Neural cell (in vitro differentiated cells): ENCODE results near the gene GAL3ST3. TPM values are rescaled to one million over a fixed set of nuclear protein-coding genes. Genes with fewer than 3 reads are reported as not detected.

Source experiments
- H2AFZ ChIP-seq: fragments of 200-600, 300-800 bp; sonication (generic), shearing (Covaris generic); 2 replicates; pipeline ENCODE4 v1.6.0; 2014; ENCODE audit warnings: low read depth, mild to moderate bottlenecking, antibody characterized with exemption, low read length, moderate library complexity
- H3F3A ChIP-seq: fragments of 200-600 bp; shearing (Covaris generic); 2 replicates; pipeline ENCODE4 v1.6.1; 2016; ENCODE audit warnings: mild to moderate bottlenecking, moderate library complexity, mixed read lengths, antibody characterized with exemption, low read length; ENCODE audit not compliant: insufficient read depth, poor library complexity, severe bottlenecking
- H3K27ac ChIP-seq: fragments of 200-600, 300-800 bp; sonication (generic), shearing (Covaris generic); 2 replicates; pipeline ENCODE4 v1.5.1; 2014; ENCODE audit warnings: mild to moderate bottlenecking, low read length, moderate library complexity
- H3K27me3 ChIP-seq: fragments of 300-800, 200-600 bp; sonication (generic), shearing (Covaris generic); 2 replicates; pipeline ENCODE4 v1.6.0; 2014; ENCODE audit warnings: mild to moderate bottlenecking, low read depth, low read length, moderate library complexity; ENCODE audit not compliant: insufficient read depth
- H3K36me3 ChIP-seq: fragments of 300-800, 200-600 bp; sonication (generic), shearing (Covaris generic); 2 replicates; pipeline ENCODE4 v1.5.1; 2014; ENCODE audit warnings: mild to moderate bottlenecking, antibody characterized with exemption, low read length, moderate library complexity; ENCODE audit not compliant: insufficient read depth
- H3K4me2 ChIP-seq: fragments of 300-800, 200-600 bp; sonication (generic), shearing (Covaris generic); 2 replicates; pipeline ENCODE4 v1.6.0; 2014; ENCODE audit warnings: mild to moderate bottlenecking, low read length
- H3K4me3 ChIP-seq: fragments of 300-800, 200-600 bp; sonication (generic), shearing (Covaris generic); 2 replicates; pipeline ENCODE4 v1.5.1; 2014; ENCODE audit warnings: mild to moderate bottlenecking, low read length, moderate library complexity
- H3K79me2 ChIP-seq: fragments of 200-600 bp; shearing (Covaris generic); replicated peaks from 2 replicates; pipeline ENCODE4 v1.6.0; 2014; ENCODE audit warnings: mild to moderate bottlenecking, low read length, moderate library complexity; ENCODE audit not compliant: insufficient read depth
- H3K9ac ChIP-seq: fragments of 300-800, 200-600 bp; sonication (generic), shearing (Covaris generic); 2 replicates; pipeline ENCODE4 v1.6.1; 2016; ENCODE audit warnings: mild to moderate bottlenecking, low read length, mixed read lengths
- H3K9me2 ChIP-seq: fragments of 200-600 bp; shearing (Covaris generic); 2 replicates; pipeline ENCODE4 v1.6.1; 2016; ENCODE audit warnings: mild to moderate bottlenecking, low read length, mixed read lengths; ENCODE audit not compliant: insufficient read depth
- H3K9me3 ChIP-seq: fragments of 200-600, 300-800 bp; sonication (generic), shearing (Covaris generic); 2 replicates; pipeline ENCODE4 v1.6.1; 2016; ENCODE audit warnings: mild to moderate bottlenecking, mixed run types, low read length, moderate library complexity, mixed read lengths
- H4K20me1 ChIP-seq: fragments of 200-600 bp; shearing (Covaris generic); 2 replicates; pipeline ENCODE4 v1.6.1; 2016; ENCODE audit warnings: mild to moderate bottlenecking, mixed run types; ENCODE audit not compliant: insufficient read depth
- EP300 ChIP-seq: fragments of 450-650 bp; conservative IDR thresholded peaks from 2 replicates; pipeline ENCODE4 v1.6.1; 2014; ENCODE audit warnings: antibody characterized with exemption, mild to moderate bottlenecking, moderate library complexity; ENCODE audit not compliant: poor library complexity, severe bottlenecking
- EZH2 ChIP-seq: fragments of 200-600, 300-800 bp; shearing (Covaris generic), sonication (generic); IDR thresholded peaks from 2 replicates; pipeline ENCODE4 v1.6.1; 2014; ENCODE audit warnings: antibody characterized with exemption, low read length, borderline replicate concordance, mild to moderate bottlenecking; ENCODE audit not compliant: insufficient read depth, poor library complexity, severe bottlenecking
- MXI1 ChIP-seq: fragments of 450-650 bp; conservative IDR thresholded peaks from 2 replicates; pipeline ENCODE4 v1.6.1; 2014; ENCODE audit warnings: antibody characterized with exemption, mild to moderate bottlenecking; ENCODE audit not compliant: poor library complexity, severe bottlenecking
- POLR2AphosphoS5 ChIP-seq: IDR thresholded peaks from 2 replicates; pipeline ENCODE4 v1.6.1; 2012
- RAD21 ChIP-seq: fragments of 450-650 bp; conservative IDR thresholded peaks from 2 replicates; pipeline ENCODE4 v1.6.1; 2014; ENCODE audit warnings: antibody characterized with exemption, mild to moderate bottlenecking, moderate library complexity
- REST ChIP-seq: IDR thresholded peaks from 2 replicates; pipeline ENCODE4 v1.6.1; 2012; ENCODE audit warnings: borderline replicate concordance
- SMC3 ChIP-seq: fragments of 450-650 bp; conservative IDR thresholded peaks from 2 replicates; pipeline ENCODE4 v1.6.1; 2014; ENCODE audit warnings: antibody characterized with exemption, mild to moderate bottlenecking, moderate library complexity; ENCODE audit not compliant: poor library complexity
- TAF1 ChIP-seq: IDR thresholded peaks from 2 replicates; pipeline ENCODE4 v1.6.1; 2012; ENCODE audit warnings: low read depth
- polyA plus RNA-seq: library from polyadenylated mRNA; depleted of rRNA; stranded (reverse); fragments of >200 nt; gene quantifications from 2 replicates; pipeline ENCODE4 v1.2.3, GENCODE V29; 2014
- TF ChIP-seq, protein P1 (sequence below): fragments of 450-650 bp; IDR thresholded peaks from 2 replicates; pipeline ENCODE4 v1.5.1; 2014; ENCODE audit warnings: antibody characterized with exemption, mild to moderate bottlenecking, moderate library complexity; ENCODE audit not compliant: poor library complexity, severe bottlenecking

The GAL3ST3 gene
- polyA plus RNA-seq, 1 donor from 2014 or later: 17.2 TPM

DNA sequence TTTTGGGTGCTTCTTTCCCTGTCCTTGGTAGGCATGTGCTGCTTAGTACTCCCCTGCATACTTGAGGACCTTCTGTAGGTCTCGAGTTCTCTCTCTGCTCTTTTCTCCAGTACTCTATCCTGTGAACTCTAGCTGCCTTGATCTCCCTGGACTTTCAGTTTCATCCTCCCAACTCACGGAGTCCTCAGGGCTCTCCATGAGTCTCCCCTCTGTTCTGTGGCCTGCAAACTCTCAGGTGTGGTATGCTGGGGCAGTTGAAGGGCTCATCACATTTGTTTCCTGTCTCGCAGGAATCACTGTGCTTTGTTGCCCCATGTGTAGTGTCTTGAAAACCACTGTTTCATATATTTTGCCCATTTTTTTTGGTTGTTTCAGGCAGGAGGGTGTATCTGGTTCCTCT, 17.8 kb upstream of the GAL3ST3 start:
- Histone ChIP-seq H3K79me2 (peaks cover 11% of the 10 kb centered on the region), H3K36me3 (peaks cover 14% of the 10 kb centered on the region), H3K9me2 (no peaks in the 10 kb centered on the region), H3K27ac (no peak overlapping the region), H3K4me3 (no peak overlapping the region), H3K9ac (no peak overlapping the region), H3K9me3 (no peaks in the 10 kb centered on the region), H3K4me2 (no peak overlapping the region), H2AFZ (no peak overlapping the region), H3K27me3 (no peaks in the 10 kb centered on the region), H4K20me1 (no peaks in the 10 kb centered on the region), H3F3A (peaks cover 4% of the 10 kb centered on the region)
- TF ChIP-seq, protein P1, sequence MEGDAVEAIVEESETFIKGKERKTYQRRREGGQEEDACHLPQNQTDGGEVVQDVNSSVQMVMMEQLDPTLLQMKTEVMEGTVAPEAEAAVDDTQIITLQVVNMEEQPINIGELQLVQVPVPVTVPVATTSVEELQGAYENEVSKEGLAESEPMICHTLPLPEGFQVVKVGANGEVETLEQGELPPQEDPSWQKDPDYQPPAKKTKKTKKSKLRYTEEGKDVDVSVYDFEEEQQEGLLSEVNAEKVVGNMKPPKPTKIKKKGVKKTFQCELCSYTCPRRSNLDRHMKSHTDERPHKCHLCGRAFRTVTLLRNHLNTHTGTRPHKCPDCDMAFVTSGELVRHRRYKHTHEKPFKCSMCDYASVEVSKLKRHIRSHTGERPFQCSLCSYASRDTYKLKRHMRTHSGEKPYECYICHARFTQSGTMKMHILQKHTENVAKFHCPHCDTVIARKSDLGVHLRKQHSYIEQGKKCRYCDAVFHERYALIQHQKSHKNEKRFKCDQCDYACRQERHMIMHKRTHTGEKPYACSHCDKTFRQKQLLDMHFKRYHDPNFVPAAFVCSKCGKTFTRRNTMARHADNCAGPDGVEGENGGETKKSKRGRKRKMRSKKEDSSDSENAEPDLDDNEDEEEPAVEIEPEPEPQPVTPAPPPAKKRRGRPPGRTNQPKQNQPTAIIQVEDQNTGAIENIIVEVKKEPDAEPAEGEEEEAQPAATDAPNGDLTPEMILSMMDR: no peak
- no peak for TF ChIP-seq POLR2AphosphoS5
- TF ChIP-seq EP300: no peak
- TF ChIP-seq REST: no peak
- TF ChIP-seq MXI1: no peak
- TF ChIP-seq TAF1: no peak
- no peak for TF ChIP-seq RAD21
- TF ChIP-seq SMC3: no peak
- TF ChIP-seq EZH2: no peak

- H3K36me3 ChIP-seq: peaks cover 14% of the 10 kb centered on the region
- H3K27ac ChIP-seq: no peak overlapping the region
- no peaks in the 10 kb centered on the region for H3K9me3 ChIP-seq
- H3K4me2 ChIP-seq: no peak overlapping the region
- no peak overlapping the region for H3K9ac ChIP-seq
- TF ChIP-seq, protein P1: no peak
- TF ChIP-seq POLR2AphosphoS5 (no peak), EP300 (no peak), REST (no peak), SMC3 (no peak)
- H2AFZ ChIP-seq: no peak overlapping the region
- no peaks in the 10 kb centered on the region for H3K9me2 ChIP-seq
- H4K20me1 ChIP-seq: no peaks in the 10 kb centered on the region
- H3K27me3 ChIP-seq: no peaks in the 10 kb centered on the region
- peaks cover 4% of the 10 kb centered on the region for H3K79me2 ChIP-seq
- H3K4me3 ChIP-seq: no peak overlapping the region
- no peaks in the 10 kb centered on the region for H3F3A ChIP-seq
These were observed 15.6 kb upstream of the GAL3ST3 start for GRCh38 chr11:66064571-66064970.
